GM23338 (cell line): Measurements from ENCODE around the gene TIGAR. TPM values are rescaled to one million over a fixed set of nuclear protein-coding genes. Genes with fewer than 3 reads are reported as not detected.

Experiments used
- ATAC-seq: fragments of 200-7000 bp; cut with Tn5 transposase; 3 replicates; pipeline ENCODE4 v1.9.1; 2020
- DNase-seq: peaks from one replicate; pipeline ENCODE4 v3.0.0-alpha.2; 2015; ENCODE audit warnings: low spot score
- H2AFZ ChIP-seq: fragments of 200-600 bp; sonication (generic); 2 replicates; pipeline ENCODE4 v1.8.0; 2016; ENCODE audit warnings: antibody characterized with exemption, mild to moderate bottlenecking, moderate library complexity
- H3F3A ChIP-seq: fragments of 200-600 bp; sonication (generic); replicated peaks from 2 replicates; pipeline ENCODE4 v1.8.0; 2017; ENCODE audit warnings: antibody characterized with exemption, mixed run types, low read depth
- H3K27ac ChIP-seq: fragments of 200-600 bp; sonication (generic); 2 replicates; pipeline ENCODE4 v1.6.1; 2016; ENCODE audit warnings: low read depth
- H3K27me3 ChIP-seq: fragments of 200-600 bp; sonication (generic); 2 replicates; pipeline ENCODE4 v1.8.0; 2016; ENCODE audit warnings: mild to moderate bottlenecking, mixed run types, moderate library complexity; ENCODE audit not compliant: insufficient read depth
- H3K36me3 ChIP-seq: fragments of 200-600 bp; sonication (generic); 2 replicates; pipeline ENCODE4 v1.8.0; 2016; ENCODE audit warnings: mild to moderate bottlenecking; ENCODE audit not compliant: insufficient read depth
- H3K4me1 ChIP-seq: fragments of 200-600 bp; sonication (generic); 2 replicates; pipeline ENCODE4 v1.8.0; 2016; ENCODE audit warnings: mild to moderate bottlenecking, moderate library complexity; ENCODE audit not compliant: insufficient read depth
- H3K4me2 ChIP-seq: fragments of 200-600 bp; sonication (generic); 2 replicates; pipeline ENCODE4 v1.7.1; 2017; ENCODE audit warnings: mixed run types
- H3K4me3 ChIP-seq: fragments of 200-600 bp; sonication (generic); 2 replicates; pipeline ENCODE4 v1.6.1; 2016; ENCODE audit warnings: mixed run types
- H3K79me2 ChIP-seq: fragments of 200-600 bp; sonication (generic); replicated peaks from 2 replicates; pipeline ENCODE4 v1.8.0; 2017; ENCODE audit warnings: mild to moderate bottlenecking; ENCODE audit not compliant: insufficient read depth
- H3K9me2 ChIP-seq: fragments of 200-600 bp; sonication (generic); 2 replicates; pipeline ENCODE4 v1.8.0; 2017; ENCODE audit not compliant: insufficient read depth
- H4K20me1 ChIP-seq: fragments of 200-600 bp; sonication (generic); replicated peaks from 2 replicates; pipeline ENCODE4 v1.8.0; 2017; ENCODE audit warnings: mild to moderate bottlenecking; ENCODE audit not compliant: insufficient read depth
- H3K27ac Mint-ChIP-seq: 2 replicates; pipeline ENCODE4 v1.8.0; 2020; ENCODE audit warnings: inconsistent platforms, mild to moderate bottlenecking, moderate library complexity, mixed read lengths
- H3K27me3 Mint-ChIP-seq: 3 replicates; pipeline ENCODE4 v1.8.0; 2022; ENCODE audit warnings: low read depth, mild to moderate bottlenecking, moderate library complexity, mixed read lengths, inconsistent platforms; ENCODE audit not compliant: insufficient read depth, poor library complexity
- H3K36me3 Mint-ChIP-seq: 3 replicates; pipeline ENCODE4 v1.8.0; 2021; ENCODE audit warnings: low read depth, mild to moderate bottlenecking, inconsistent platforms, moderate library complexity, mixed read lengths
- H3K4me1 Mint-ChIP-seq: 3 replicates; pipeline ENCODE4 v1.8.0; 2020; ENCODE audit warnings: mild to moderate bottlenecking, inconsistent platforms, mixed read lengths
- H3K4me3 Mint-ChIP-seq: 3 replicates; pipeline ENCODE4 v1.8.0; 2021; ENCODE audit warnings: moderate library complexity, mild to moderate bottlenecking, inconsistent platforms, mixed read lengths
- H3K9me3 Mint-ChIP-seq: 3 replicates; pipeline ENCODE4 v1.8.0; 2020; ENCODE audit warnings: moderate library complexity, mild to moderate bottlenecking, inconsistent platforms, mixed read lengths
- CREB1 ChIP-seq: fragments of 250-450 bp; sonication (Bioruptor Pico); IDR thresholded peaks from 2 replicates; pipeline ENCODE4 v1.5.0; 2020; ENCODE audit warnings: low read depth, mild to moderate bottlenecking, moderate library complexity
- CTCF ChIP-seq, 2 experiments: fragments of 200-600 bp in 1 of 2; sonication (generic) in 1 of 2; conservative IDR thresholded peaks; 2 replicates each; pipeline versions ENCODE4 v1.5.1 to v1.6.1; 2016 to 2017; ENCODE audit warnings: antibody characterized with exemption in 2 of 2, low read depth in 2 of 2, mild to moderate bottlenecking in 2 of 2, moderate library complexity in 1 of 2
- ETS1 ChIP-seq: IDR thresholded peaks from 2 replicates; pipeline ENCODE4 v1.6.1; 2016; ENCODE audit warnings: antibody characterized with exemption
- EZH2 ChIP-seq: fragments of 200-600 bp; sonication (generic); IDR thresholded peaks from one replicate; pipeline ENCODE4 v1.8.0; 2017; ENCODE audit warnings: antibody characterized with exemption, mild to moderate bottlenecking, low read depth; ENCODE audit not compliant: unreplicated experiment
- EZH2phosphoT487 ChIP-seq: fragments of 200-600 bp; sonication (generic); IDR thresholded peaks from one replicate; pipeline ENCODE4 v1.8.1; 2018; ENCODE audit warnings: antibody characterized with exemption; ENCODE audit not compliant: unreplicated experiment
- JUNB ChIP-seq: IDR thresholded peaks from one replicate; pipeline ENCODE4 v1.6.1; 2016; ENCODE audit warnings: antibody characterized with exemption; ENCODE audit not compliant: unreplicated experiment
- NANOG ChIP-seq: IDR thresholded peaks from 2 replicates; pipeline ENCODE4 v1.6.1; 2016; ENCODE audit warnings: antibody characterized with exemption, borderline replicate concordance
- POLR2AphosphoS5 ChIP-seq: IDR thresholded peaks from 2 replicates; pipeline ENCODE4 v1.6.1; 2016; ENCODE audit warnings: antibody characterized with exemption, low read depth
- REST ChIP-seq: IDR thresholded peaks from one replicate; pipeline ENCODE4 v1.6.1; 2018; ENCODE audit warnings: antibody characterized with exemption; ENCODE audit not compliant: unreplicated experiment
- STAT1 ChIP-seq: IDR thresholded peaks from one replicate; pipeline ENCODE4 v1.6.1; 2016; ENCODE audit warnings: antibody characterized with exemption; ENCODE audit not compliant: unreplicated experiment
- ZNF114 ChIP-seq: fragments of 250-450 bp; sonication (Bioruptor Pico); IDR thresholded peaks from 2 replicates; pipeline ENCODE4 v1.5.0; 2020; ENCODE audit warnings: mild to moderate bottlenecking, moderate library complexity
- ZNF331 ChIP-seq: fragments of 250-450 bp; sonication (Bioruptor Pico); IDR thresholded peaks from 2 replicates; pipeline ENCODE4 v1.5.0; 2020; ENCODE audit warnings: low read depth, mild to moderate bottlenecking, moderate library complexity
- ZNF462 ChIP-seq: fragments of 250-450 bp; sonication (Bioruptor Pico); IDR thresholded peaks from 2 replicates; pipeline ENCODE4 v1.5.0; 2020; ENCODE audit warnings: mild to moderate bottlenecking, moderate library complexity
- polyA plus RNA-seq: library from polyadenylated mRNA; unstranded; fragments of >200 nt; fragmentation: Nextera tagmentation; extraction: Ambion mirVana; gene quantifications from 2 replicates; pipeline ENCODE4 v1.2.1, GENCODE V29; 2016
- total RNA-seq: library from RNA; depleted of rRNA; stranded (reverse); fragments of >200 nt; shearing (Covaris generic); gene quantifications from 2 replicates; pipeline ENCODE4 v1.2.3, GENCODE V29; 2014

The TIGAR gene
- total and polyA plus RNA-seq, 2 experiments from 2014 or later, result 10.4 to 13.3 TPM

GRCh38 chr12:4284306-4284705 lies 36.7 kb upstream of the TIGAR start:
- H3K4me1 ChIP-seq, result no peaks in the 10 kb centered on the region
- no peaks in the 10 kb centered on the region; the same call in 1 of the 3 replicates for H3K9me3 Mint-ChIP-seq
- DNase-seq, result no peak
- H3K27me3 ChIP-seq, result no peaks in the 10 kb centered on the region
- H3F3A ChIP-seq, result peaks cover 42% of the 10 kb centered on the region
- H3K36me3 Mint-ChIP-seq, result peaks cover 100% of the 10 kb centered on the region
- peaks cover 97% of the 10 kb centered on the region for H3K79me2 ChIP-seq
- no peak overlapping the region for H3K27ac Mint-ChIP-seq
- no peak overlapping the region for H3K4me3 ChIP-seq
- H3K27ac ChIP-seq, result no peak overlapping the region
- no peak overlapping the region for H3K4me3 Mint-ChIP-seq
- H3K36me3 ChIP-seq, result peaks cover 87% of the 10 kb centered on the region
- no peak for ATAC-seq
- H3K9me2 ChIP-seq, result no peaks in the 10 kb centered on the region
- no peak overlapping the region for H3K4me2 ChIP-seq
- no peak for TF ChIP-seq NANOG
- no peak for TF ChIP-seq CREB1 (CRISPR knock-in tag)
- no peak for TF ChIP-seq STAT1
- no peak for TF ChIP-seq JUNB
- no peak for TF ChIP-seq ETS1
- no peak for TF ChIP-seq ZNF331 (CRISPR knock-in tag)
- TF ChIP-seq REST, result no peak
- TF ChIP-seq EZH2, result no peak
- no peak for TF ChIP-seq ZNF114 (CRISPR knock-in tag)
- TF ChIP-seq EZH2phosphoT487, result no peak
- no peak for TF ChIP-seq CTCF (conservative IDR thresholded peaks at IDR 0.05; ENCODE audit: low read depth in 2 of 2)
- TF ChIP-seq ZNF462, result no peak
- no peak for TF ChIP-seq POLR2AphosphoS5
- no peak overlapping the region for H2AFZ ChIP-seq
- peaks cover 63% of the 10 kb centered on the region for H3K4me1 Mint-ChIP-seq
- peaks cover 30% of the 10 kb centered on the region for H3K27me3 Mint-ChIP-seq
- peaks cover 66% of the 10 kb centered on the region for H4K20me1 ChIP-seq
